ENCODE data around the gene BICC1.

BICC1 gene

GRCh38 chr10:58714409-58714808 lies 201.7 kb downstream of the BICC1 start:
- DNase-seq: no peak

- DNase-seq: no peak
Measured at GRCh38 chr10:58715061-58715460, 202.4 kb downstream of the BICC1 start.

- no peak for DNase-seq
Measured at GRCh38 chr10:58718596-58718995, 205.9 kb downstream of the BICC1 start.

- no peak for DNase-seq
Measured at GRCh38 chr10:58721601-58722281, 209.1 kb downstream of the BICC1 start.

- no peak for DNase-seq
Measured at GRCh38 chr10:58723186-58723585, 210.5 kb downstream of the BICC1 start.

GRCh38 chr10:58723966-58724365 lies 211.3 kb downstream of the BICC1 start:
- no peak for DNase-seq

- no peak for DNase-seq
Measured at GRCh38 chr10:58724781-58725180, 212.1 kb downstream of the BICC1 start.

- DNase-seq: no peak
Measured at GRCh38 chr10:58725901-58726300, 213.2 kb downstream of the BICC1 start.

- DNase-seq: no peak
Measured at GRCh38 chr10:58727633-58728032, 215.0 kb downstream of the BICC1 start.

GRCh38 chr10:58731276-58731675 lies 218.6 kb downstream of the BICC1 start:
- DNase-seq: no peak

- no peak for DNase-seq
Measured at GRCh38 chr10:58733436-58733835, 220.8 kb downstream of the BICC1 start.

- no peak for DNase-seq
Measured at GRCh38 chr10:58734116-58734515, 221.4 kb downstream of the BICC1 start.

GRCh38 chr10:58734664-58735063 lies 222.0 kb downstream of the BICC1 start:
- no peak for DNase-seq

- DNase-seq: no peak
Measured at GRCh38 chr10:58735087-58735486, 222.4 kb downstream of the BICC1 start.

GRCh38 chr10:58740620-58741369 lies 228.1 kb downstream of the BICC1 start:
- no peak for DNase-seq

- no peak for DNase-seq
Measured at GRCh38 chr10:58741673-58742072, 229.0 kb downstream of the BICC1 start.

- DNase-seq: no peak
Measured at GRCh38 chr10:58742141-58742540, 229.5 kb downstream of the BICC1 start.

- DNase-seq: no peak
Measured at GRCh38 chr10:58743466-58744115, 230.9 kb downstream of the BICC1 start.

- no peak for DNase-seq
Measured at GRCh38 chr10:58746474-58747185, 234.0 kb downstream of the BICC1 start.

- no peak for DNase-seq
Measured at GRCh38 chr10:58747687-58748086, 235.0 kb downstream of the BICC1 start.

GRCh38 chr10:58752665-58753064 lies 240.0 kb downstream of the BICC1 start:
- no peak for DNase-seq

- no peak for DNase-seq
Measured at GRCh38 chr10:58753425-58753824, 240.8 kb downstream of the BICC1 start.
